NT2/D1 (cell line): Measurements from ENCODE around the gene MZT1.
"Not testable (repeated sequence)": the region's sequence is repeated elsewhere in the genome, so short reads cannot be mapped to it uniquely, and the experiment has no call there.

Experiments used
- DNase-seq: peaks from one replicate; pipeline ENCODE4 v3.0.0-alpha.2; 2011; ENCODE audit warnings: low read depth, low spot score
- H3K27me3 ChIP-seq: 2 replicates; pipeline ENCODE4 v1.6.0; 2011; ENCODE audit warnings: mild to moderate bottlenecking; ENCODE audit not compliant: insufficient read length, insufficient read depth
- H3K36me3 ChIP-seq: 2 replicates; pipeline ENCODE4 v1.6.1; 2011; ENCODE audit warnings: mild to moderate bottlenecking, low read length, mixed read lengths; ENCODE audit not compliant: insufficient read depth, insufficient read length
- H3K4me1 ChIP-seq: 2 replicates; pipeline ENCODE4 v1.5.1; 2011; ENCODE audit not compliant: insufficient read depth, insufficient read length
- H3K4me3 ChIP-seq: 2 replicates; pipeline ENCODE4 v1.5.1; 2011; ENCODE audit warnings: low read depth; ENCODE audit not compliant: insufficient read length
- H3K9ac ChIP-seq: 2 replicates; pipeline ENCODE4 v1.6.0; 2011; ENCODE audit warnings: low read depth; ENCODE audit not compliant: insufficient read length
- H3K9me3 ChIP-seq: 2 replicates; pipeline ENCODE4 v1.5.1; 2011; ENCODE audit warnings: mild to moderate bottlenecking, low read length; ENCODE audit not compliant: insufficient read depth
- SUZ12 ChIP-seq: IDR thresholded peaks from 2 replicates; pipeline ENCODE4 v1.6.1; 2011; ENCODE audit not compliant: insufficient read length, insufficient read depth; ENCODE audit errors: extremely low read depth
- YY1 ChIP-seq: IDR thresholded peaks from 2 replicates; pipeline ENCODE4 v1.6.1; 2011; ENCODE audit not compliant: insufficient read length, insufficient read depth
- ZNF274 ChIP-seq: IDR thresholded peaks from 2 replicates; pipeline ENCODE4 v1.6.1; 2011; ENCODE audit warnings: mild to moderate bottlenecking, low read depth, low read length

MZT1 gene

GRCh38 chr13:72745260-72745659, 17.8 kb upstream of the MZT1 start:
- Histone ChIP-seq H3K9me3 (no peaks in the 10 kb centered on the region), H3K9ac (no peak overlapping the region), H3K4me3 (no peak overlapping the region), H3K36me3 (peaks cover 50% of the 10 kb centered on the region), H3K4me1 (no peaks in the 10 kb centered on the region), H3K27me3 (no peaks in the 10 kb centered on the region)
- TF ChIP-seq YY1 = no peak
- TF ChIP-seq SUZ12 = no peak
- no peak for TF ChIP-seq ZNF274
- no peak for DNase-seq

- Histone ChIP-seq H3K27me3 (no peaks in the 10 kb centered on the region), H3K9me3 (no peaks in the 10 kb centered on the region), H3K4me3 (no peak overlapping the region), H3K4me1 (no peaks in the 10 kb centered on the region), H3K36me3 (peaks cover 62% of the 10 kb centered on the region), H3K9ac (no peak overlapping the region)
- TF ChIP-seq YY1 (no peak), ZNF274 (no peak), SUZ12 (no peak)
- no peak for DNase-seq
Observed at GRCh38 chr13:72740015-72740414, 12.6 kb upstream of the MZT1 start.

GRCh38 chr13:72737033-72737432, 9.6 kb upstream of the MZT1 start:
- no peak for DNase-seq
- Histone ChIP-seq H3K9me3 (no peaks in the 10 kb centered on the region), H3K36me3 (peaks cover 58% of the 10 kb centered on the region), H3K4me3 (no peak overlapping the region), H3K27me3 (no peaks in the 10 kb centered on the region), H3K4me1 (no peaks in the 10 kb centered on the region), H3K9ac (no peak overlapping the region)
- TF ChIP-seq ZNF274 (no peak), SUZ12 (no peak), YY1 (no peak)

- peak overlapping the region; percentile 80 for H3K9ac ChIP-seq
- peak overlapping the region; percentile 84 for H3K4me3 ChIP-seq
- peaks cover 39% of the 10 kb centered on the region for H3K36me3 ChIP-seq
- DNase-seq = no peak
- no peaks in the 10 kb centered on the region for H3K9me3 ChIP-seq
- no peaks in the 10 kb centered on the region for H3K27me3 ChIP-seq
- TF ChIP-seq YY1 (no peak), SUZ12 (no peak), ZNF274 (no peak)
- H3K4me1 ChIP-seq = no peaks in the 10 kb centered on the region
Observed at GRCh38 chr13:72728290-72728605, 819 bp upstream of the MZT1 start.

- peak; percentile 20 for DNase-seq
- H3K4me3 ChIP-seq = peak overlapping the region; percentile 89
- peak overlapping the region; percentile 90 for H3K9ac ChIP-seq
- no peaks in the 10 kb centered on the region for H3K27me3 ChIP-seq
- H3K36me3 ChIP-seq = peaks cover 36% of the 10 kb centered on the region
- no peaks in the 10 kb centered on the region for H3K9me3 ChIP-seq
- no peaks in the 10 kb centered on the region for H3K4me1 ChIP-seq
- no peak for TF ChIP-seq YY1
- no peak for TF ChIP-seq ZNF274
- no peak for TF ChIP-seq SUZ12
Observed at GRCh38 chr13:72726726-72727416, 558 bp downstream of the MZT1 start.

GRCh38 chr13:72726185-72726584, 1.2 kb downstream of the MZT1 start:
- not testable (repeated sequence) for H3K27me3 ChIP-seq, H3K9me3 ChIP-seq, H3K4me1 ChIP-seq, DNase-seq, H3K9ac ChIP-seq
- Histone ChIP-seq H3K4me3 (peak overlapping the region; percentile 89), H3K36me3 (peaks cover 33% of the 10 kb centered on the region)

GRCh38 chr13:72716776-72717175, 10.7 kb downstream of the MZT1 start:
- H3K9ac ChIP-seq = no peak overlapping the region
- DNase-seq = no peak
- no peak overlapping the region for H3K4me3 ChIP-seq
- TF ChIP-seq SUZ12 (no peak), ZNF274 (no peak), YY1 (no peak)
- peaks cover 21% of the 10 kb centered on the region; the same call in 1 of the 2 replicates for H3K9me3 ChIP-seq
- H3K4me1 ChIP-seq = no peaks in the 10 kb centered on the region
- H3K27me3 ChIP-seq = no peaks in the 10 kb centered on the region
- peaks cover 52% of the 10 kb centered on the region for H3K36me3 ChIP-seq

GRCh38 chr13:72700509-72700908, 26.9 kb downstream of the MZT1 start:
- no peaks in the 10 kb centered on the region for H3K36me3 ChIP-seq
- H3K4me3 ChIP-seq = no peak overlapping the region
- no peaks in the 10 kb centered on the region; the same call in 1 of the 2 replicates for H3K9me3 ChIP-seq
- H3K27me3 ChIP-seq = no peaks in the 10 kb centered on the region
- no peaks in the 10 kb centered on the region for H3K4me1 ChIP-seq
- DNase-seq = no peak
- no peak overlapping the region for H3K9ac ChIP-seq
- no peak for TF ChIP-seq YY1
- TF ChIP-seq ZNF274 = no peak
- no peak for TF ChIP-seq SUZ12
